PC-9 (cell line): ENCODE data around the gene B3GALNT1. TPM values are rescaled to one million over a fixed set of nuclear protein-coding genes. Genes with fewer than 3 reads are reported as not detected.
A peak's percentile ranks its signal among the peaks of the same experiment; 100 is the strongest.

ENCODE experiments used
- BruUV-seq: library from RNA; stranded (reverse); fragments of 400-500 nt; replicated peaks from 2 replicates; lab custom pipeline; 2021; lab: Mats Ljungman, UMichigan
- CTCF ChIA-PET: fragments of 300-600 bp; sonication (Branson Sonifier 250); formaldehyde crosslinking; loops from one replicate; lab custom pipeline; 2022; ENCODE audit warnings: antibody characterized with exemption; lab: Charles Lee
- POLR2A ChIA-PET: fragments of 300-600 bp; sonication (Branson Sonifier 250); formaldehyde crosslinking; loops from one replicate; lab custom pipeline; 2022; ENCODE audit warnings: antibody characterized with exemption; ENCODE audit not compliant: unreplicated experiment; lab: Charles Lee
- DNase-seq, 2 experiments: peaks; one replicate each; pipeline versions ENCODE4 v3.0.0 to v3.0.0-alpha.2; 2015 to 2022; ENCODE audit warnings: mixed read lengths in 1 of 2
- H2AFZ ChIP-seq: fragments of 200-600 bp; sonication (generic); 2 replicates; pipeline ENCODE4 v1.8.1; 2017; ENCODE audit warnings: antibody characterized with exemption
- H3F3A ChIP-seq: fragments of 200-600 bp; sonication (generic); 2 replicates; pipeline ENCODE4 v1.8.1; 2017; ENCODE audit warnings: antibody characterized with exemption, mild to moderate bottlenecking, low read depth; ENCODE audit not compliant: insufficient read depth
- H3K27ac ChIP-seq: fragments of 200-600 bp; sonication (generic); 2 replicates; pipeline ENCODE4 v1.6.1; 2016; ENCODE audit warnings: mixed run types
- H3K27me3 ChIP-seq: fragments of 200-600 bp; sonication (generic); 2 replicates; pipeline ENCODE4 v1.6.1; 2016; ENCODE audit warnings: low read depth, mixed run types; ENCODE audit not compliant: insufficient read depth
- H3K36me3 ChIP-seq: fragments of 200-600 bp; sonication (generic); 2 replicates; pipeline ENCODE4 v1.6.1; 2016; ENCODE audit warnings: low read depth, mixed run types
- H3K4me1 ChIP-seq: fragments of 200-600 bp; sonication (generic); replicated peaks from 2 replicates; pipeline ENCODE4 v1.6.1; 2016; ENCODE audit warnings: mixed run types; ENCODE audit not compliant: insufficient read depth
- H3K4me2 ChIP-seq: fragments of 200-600 bp; sonication (generic); 2 replicates; pipeline ENCODE4 v1.6.1; 2017; ENCODE audit warnings: mixed run types
- H3K4me3 ChIP-seq: fragments of 200-600 bp; sonication (generic); 2 replicates; pipeline ENCODE4 v1.6.1; 2016; ENCODE audit warnings: mixed run types
- H3K79me2 ChIP-seq: fragments of 200-600 bp; sonication (generic); 2 replicates; pipeline ENCODE4 v1.6.1; 2017; ENCODE audit warnings: low read depth, mixed run types
- H3K9me2 ChIP-seq: fragments of 200-600 bp; sonication (generic); 2 replicates; pipeline ENCODE4 v1.8.1; 2017; ENCODE audit warnings: mild to moderate bottlenecking; ENCODE audit not compliant: insufficient read depth
- H3K9me3 ChIP-seq: fragments of 200-600 bp; sonication (generic); 2 replicates; pipeline ENCODE4 v1.8.1; 2016; ENCODE audit warnings: low read depth; ENCODE audit not compliant: insufficient read depth
- H4K20me1 ChIP-seq: fragments of 200-600 bp; sonication (generic); 2 replicates; pipeline ENCODE4 v1.8.1; 2017; ENCODE audit not compliant: insufficient read depth
- EZH2 ChIP-seq: fragments of 200-600 bp; sonication (generic); IDR thresholded peaks from 2 replicates; pipeline ENCODE4 v1.8.0; 2017; ENCODE audit warnings: antibody characterized with exemption, low read depth
- intact Hi-C: fragments of 100-400 bp; cut with micrococcal nuclease; formaldehyde crosslinking; loops from one replicate; pipeline ENCODE4 v1.10.0; 2022; ENCODE audit not compliant: unreplicated experiment
- total RNA-seq: library from RNA; stranded (reverse); gene quantifications from 2 replicates; pipeline ENCODE4 v1.2.3, GENCODE V29; 2021
- TF ChIP-seq, protein P1 (sequence below): fragments of 200-600 bp; sonication (generic); conservative IDR thresholded peaks from 2 replicates; pipeline ENCODE4 v1.6.1; 2017; ENCODE audit warnings: mixed run types, antibody characterized with exemption, mild to moderate bottlenecking, moderate library complexity

Gene B3GALNT1
- total RNA-seq, 1 experiment from 2014 or later, result 8.8 TPM

DNA sequence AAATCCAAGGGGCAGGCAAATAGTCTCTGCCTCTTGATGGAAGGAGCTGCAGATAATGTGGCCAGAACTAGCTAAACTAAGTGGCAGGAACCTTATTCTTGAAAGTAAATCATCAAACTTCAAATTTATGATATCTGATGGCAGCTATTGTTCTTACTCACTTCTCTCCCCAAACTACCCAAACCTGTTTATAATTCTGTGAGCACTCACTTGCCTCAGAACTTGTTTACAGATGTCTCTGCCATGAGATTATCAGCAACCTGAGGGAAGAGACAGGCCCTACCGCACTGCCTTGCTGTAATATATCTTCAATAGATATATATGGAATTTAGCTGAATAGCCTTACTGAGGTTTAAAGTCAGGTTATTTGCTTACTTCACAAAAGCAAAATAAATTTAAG is 2.2 kb upstream of the B3GALNT1 start:
- CTCF ChIA-PET, result no interaction called here
- peak in 1 of 2 experiments; percentile 70 for DNase-seq
- H2AFZ ChIP-seq, result no peak overlapping the region

DNA sequence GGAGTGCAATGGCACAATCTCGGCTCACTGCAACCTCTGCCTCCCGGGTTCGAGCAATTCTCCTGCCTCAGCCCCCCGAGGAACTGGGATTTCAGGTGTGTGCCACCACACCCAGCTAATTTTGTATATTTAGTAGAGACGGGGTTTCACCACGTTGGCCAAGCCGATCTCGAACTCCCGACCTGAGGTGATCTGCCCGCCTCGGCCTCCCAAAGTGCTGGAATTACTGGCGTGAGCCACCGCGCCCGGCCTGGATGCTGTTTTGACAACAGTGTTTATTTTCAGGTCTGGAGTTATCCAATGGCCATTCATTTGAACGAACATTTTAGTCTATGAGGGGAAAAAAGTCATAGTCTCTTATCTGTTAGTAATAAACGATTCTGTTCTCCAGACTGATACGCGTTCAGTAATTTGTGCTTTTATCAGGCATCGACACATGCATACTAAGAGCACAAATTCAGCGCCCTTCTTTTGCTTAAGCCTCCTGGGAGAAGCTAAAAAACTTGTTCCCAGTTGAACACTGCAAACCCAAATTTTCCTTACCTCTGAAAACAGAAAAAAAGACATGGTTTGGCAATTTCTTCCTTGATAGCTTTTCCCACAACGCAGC is 1.3 kb downstream of the B3GALNT1 start:
- Histone ChIP-seq H4K20me1 (no peaks in the 10 kb centered on the region), H3K27ac (no peak overlapping the region), H3K79me2 (no peaks in the 10 kb centered on the region), H3K27me3 (no peaks in the 10 kb centered on the region), H3F3A (peaks cover 8% of the 10 kb centered on the region; the same call in 1 of the 2 replicates), H3K4me3 (peak overlapping the region; percentile 85; the same call in 1 of the 2 replicates), H3K36me3 (no peaks in the 10 kb centered on the region), H2AFZ (peak overlapping the region; percentile 98), H3K9me2 (no peaks in the 10 kb centered on the region), H3K4me2 (peak overlapping the region; percentile 85), H3K9me3 (no peaks in the 10 kb centered on the region), H3K4me1 (peaks cover 23% of the 10 kb centered on the region)
- POLR2A ChIA-PET, result no interaction called here
- CTCF ChIA-PET, result no interaction called here
- TF ChIP-seq, protein P1, sequence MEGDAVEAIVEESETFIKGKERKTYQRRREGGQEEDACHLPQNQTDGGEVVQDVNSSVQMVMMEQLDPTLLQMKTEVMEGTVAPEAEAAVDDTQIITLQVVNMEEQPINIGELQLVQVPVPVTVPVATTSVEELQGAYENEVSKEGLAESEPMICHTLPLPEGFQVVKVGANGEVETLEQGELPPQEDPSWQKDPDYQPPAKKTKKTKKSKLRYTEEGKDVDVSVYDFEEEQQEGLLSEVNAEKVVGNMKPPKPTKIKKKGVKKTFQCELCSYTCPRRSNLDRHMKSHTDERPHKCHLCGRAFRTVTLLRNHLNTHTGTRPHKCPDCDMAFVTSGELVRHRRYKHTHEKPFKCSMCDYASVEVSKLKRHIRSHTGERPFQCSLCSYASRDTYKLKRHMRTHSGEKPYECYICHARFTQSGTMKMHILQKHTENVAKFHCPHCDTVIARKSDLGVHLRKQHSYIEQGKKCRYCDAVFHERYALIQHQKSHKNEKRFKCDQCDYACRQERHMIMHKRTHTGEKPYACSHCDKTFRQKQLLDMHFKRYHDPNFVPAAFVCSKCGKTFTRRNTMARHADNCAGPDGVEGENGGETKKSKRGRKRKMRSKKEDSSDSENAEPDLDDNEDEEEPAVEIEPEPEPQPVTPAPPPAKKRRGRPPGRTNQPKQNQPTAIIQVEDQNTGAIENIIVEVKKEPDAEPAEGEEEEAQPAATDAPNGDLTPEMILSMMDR, result no peak
- TF ChIP-seq EZH2, result no peak
- intact Hi-C loops, result loop anchor here (1.0 to 10.0 kb wide), 2 partner anchors 117 to 321 kb away; partner anchors contain the start of gene NMD3
- DNase-seq, result no peak
- TSS peak; percentile 43 for BruUV-seq

More for the DNA sequence above, 2.2 kb upstream of the B3GALNT1 start:
- POLR2A ChIA-PET, result interaction anchor here (0.5 to 0.7 kb wide), 2 partner anchors 19 to 76 kb away, joined by 3 to 6 read pairs; no protein-coding TSS in a partner anchor
- H3K4me2 ChIP-seq, result no peak overlapping the region
- no peaks in the 10 kb centered on the region for H3K27me3 ChIP-seq
- no peak overlapping the region for H3K27ac ChIP-seq
- no peaks in the 10 kb centered on the region for H3K36me3 ChIP-seq
- no peaks in the 10 kb centered on the region for H3K9me2 ChIP-seq
- no peaks in the 10 kb centered on the region for H3K79me2 ChIP-seq
- H3F3A ChIP-seq, result peaks cover 8% of the 10 kb centered on the region; the same call in 1 of the 2 replicates
- intact Hi-C loops, result loop anchor here (10.0 kb wide), 1 partner anchor 317 kb away; no protein-coding TSS in a partner anchor
- H4K20me1 ChIP-seq, result no peaks in the 10 kb centered on the region
- no peak for TF ChIP-seq EZH2
- TF ChIP-seq, protein P1, result no peak
- no TSS peak for BruUV-seq
- H3K4me1 ChIP-seq, result peaks cover 23% of the 10 kb centered on the region
- no peak overlapping the region for H3K4me3 ChIP-seq
- H3K9me3 ChIP-seq, result peaks cover 3% of the 10 kb centered on the region; the same call in 1 of the 2 replicates

DNA sequence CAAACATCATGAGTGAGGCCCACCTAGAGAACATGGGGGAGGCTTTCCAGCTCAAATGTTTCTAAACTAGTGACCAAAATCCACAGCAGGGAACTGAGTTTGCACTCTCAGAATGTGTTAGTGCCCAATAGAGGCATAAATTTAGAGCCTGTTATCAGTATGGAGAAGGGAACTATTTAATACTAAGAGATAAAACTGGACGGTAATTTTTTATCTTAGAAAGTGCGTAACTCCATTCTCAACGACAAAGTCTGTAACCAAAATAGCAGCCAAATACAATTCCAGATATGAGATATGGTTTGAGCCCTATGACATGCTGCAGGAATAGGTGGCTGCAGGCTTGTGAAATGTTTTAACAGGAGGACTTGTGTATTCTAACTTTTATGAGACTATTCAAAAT is 3.5 kb downstream of the B3GALNT1 start:
- no peak for DNase-seq
- Histone ChIP-seq H3K4me2 (no peak overlapping the region), H3K4me1 (peaks cover 13% of the 10 kb centered on the region; the same call in 1 of the 2 replicates), H3K9me2 (no peaks in the 10 kb centered on the region), H3K36me3 (no peaks in the 10 kb centered on the region), H3K27me3 (no peaks in the 10 kb centered on the region), H4K20me1 (no peaks in the 10 kb centered on the region), H2AFZ (no peak overlapping the region), H3K4me3 (no peak overlapping the region), H3K9me3 (no peaks in the 10 kb centered on the region), H3K79me2 (no peaks in the 10 kb centered on the region), H3F3A (no peaks in the 10 kb centered on the region), H3K27ac (no peak overlapping the region)
- ChIA-PET POLR2A (no interaction called here), CTCF (interaction anchor here (0.6 kb wide), 1 partner anchor 603 kb away, joined by 7 read pairs; no protein-coding TSS in a partner anchor)
- intact Hi-C loops, result loop anchor here (10.0 kb wide), 1 partner anchor 323 kb away; no protein-coding TSS in a partner anchor
- BruUV-seq, result no TSS peak
- TF ChIP-seq, protein P1, result no peak
- no peak for TF ChIP-seq EZH2
